B cell (primary cell): Measurements from ENCODE around the gene GDF9. TPM values are rescaled to one million over a fixed set of nuclear protein-coding genes. Genes with fewer than 3 reads are reported as not detected.
A peak's percentile ranks its signal among the peaks of the same experiment; 100 is the strongest.

Experiments
- ATAC-seq: fragments of 200-7000 bp; cut with Tn5 transposase; one replicate; pipeline ENCODE4 v1.10.0; 2021; ENCODE audit warnings: low read depth, mild to moderate bottlenecking, moderate number of reproducible peaks, moderate library complexity
- CTCF ChIA-PET: fragments of 350-600 bp; sonication (Branson Sonifier 250); formaldehyde crosslinking; loops from one replicate; lab custom pipeline; 2021; ENCODE audit warnings: antibody characterized with exemption, inconsistent platforms; lab: Charles Lee
- POLR2A ChIA-PET: fragments of 350-600 bp; sonication (Branson Sonifier 250); formaldehyde crosslinking; loops from one replicate; lab custom pipeline; 2021; ENCODE audit warnings: antibody characterized with exemption; lab: Charles Lee
- DNase-seq: peaks from one replicate; pipeline ENCODE4 v3.0.0; 2013
- H2AFZ ChIP-seq: 2 replicates; pipeline ENCODE4 v1.6.1; 2012; ENCODE audit warnings: mild to moderate bottlenecking, low read depth, low read length; ENCODE audit not compliant: insufficient read depth, poor library complexity, severe bottlenecking
- H3K27ac ChIP-seq, 2 donors: 1 replicate in 1 of 2; 2 replicates in 1 of 2; pipeline ENCODE4 v1.5.1; 2012 to 2013; ENCODE audit warnings: low read length in 2 of 2, mild to moderate bottlenecking in 2 of 2, moderate library complexity in 1 of 2
- H3K27me3 ChIP-seq, 4 experiments: fragments of 200-600 bp in 1 of 4; sonication (generic) in 1 of 4; replicated peaks in 1 of 4; 1 replicate in 2 of 4; 2 replicates in 2 of 4; pipeline versions ENCODE4 v1.6.1 to v1.7.0; 2013 to 2016; ENCODE audit warnings: low read length in 3 of 4, mild to moderate bottlenecking in 2 of 4, mixed read lengths in 1 of 4, moderate library complexity in 1 of 4; ENCODE audit not compliant: insufficient read depth in 4 of 4, control insufficient read depth in 3 of 4; ENCODE audit errors: control extremely low read depth in 1 of 4
- H3K36me3 ChIP-seq, 2 experiments: replicated peaks in 1 of 2; 1 replicate in 1 of 2; 2 replicates in 1 of 2; pipeline versions ENCODE4 v1.6.1 to v1.7.1; 2013; ENCODE audit warnings: low read length in 1 of 2; ENCODE audit not compliant: insufficient read depth in 2 of 2, control insufficient read depth in 1 of 2; ENCODE audit errors: control extremely low read depth in 1 of 2, extremely low read depth in 1 of 2
- H3K4me1 ChIP-seq, 2 donors: fragments of 200-600 bp in 1 of 2; sonication (generic) in 1 of 2; 1 replicate in 1 of 2; 2 replicates in 1 of 2; pipeline versions ENCODE4 v1.5.1 to v1.6.1; 2013 to 2017; ENCODE audit warnings: low read length in 2 of 2; ENCODE audit not compliant: control insufficient read depth in 2 of 2, insufficient read depth in 2 of 2
- H3K4me2 ChIP-seq: replicated peaks from 2 replicates; pipeline ENCODE3; 2012; ENCODE audit warnings: mild to moderate bottlenecking, low read depth, low read length; ENCODE audit not compliant: poor library complexity, severe bottlenecking
- H3K4me3 ChIP-seq, 5 experiments: fragments of 200-600 bp in 1 of 5; sonication (generic) in 1 of 5; 1 replicate in 3 of 5; 2 replicates in 2 of 5; pipeline versions ENCODE4 v1.5.1 to v1.7.0; 2011 to 2016; ENCODE audit warnings: low read length in 4 of 5, mild to moderate bottlenecking in 4 of 5, low read depth in 2 of 5, control low read depth in 1 of 5, moderate library complexity in 1 of 5; ENCODE audit not compliant: insufficient read depth in 1 of 5; ENCODE audit errors: control extremely low read depth in 1 of 5, extremely low read depth in 1 of 5
- H3K79me2 ChIP-seq: fragments of 200-600 bp; sonication (generic); one replicate; pipeline ENCODE4 v1.6.0; 2016; ENCODE audit warnings: low read length; ENCODE audit not compliant: control insufficient read depth, insufficient read depth
- H3K9ac ChIP-seq: fragments of 200-600 bp; sonication (generic); 2 replicates; pipeline ENCODE4 v1.6.1; 2017; ENCODE audit warnings: mild to moderate bottlenecking, low read length, moderate library complexity
- H3K9me3 ChIP-seq, 3 donors: one replicate each; pipeline versions ENCODE4 v1.6.1 to v1.7.1; 2013; ENCODE audit warnings: low read length in 2 of 3; ENCODE audit not compliant: control insufficient read depth in 2 of 3, insufficient read depth in 1 of 3; ENCODE audit errors: control extremely low read depth in 1 of 3
- H4K20me1 ChIP-seq: 2 replicates; pipeline ENCODE4 v1.6.0; 2012; ENCODE audit warnings: mild to moderate bottlenecking, low read length; ENCODE audit not compliant: insufficient read depth, control insufficient read depth, poor library complexity, severe bottlenecking
- H3K27ac Mint-ChIP-seq: one replicate; pipeline ENCODE4 v1.8.0; 2021; ENCODE audit warnings: mixed read lengths
- H3K27me3 Mint-ChIP-seq: one replicate; pipeline ENCODE4 v1.8.0; 2021; ENCODE audit warnings: mixed read lengths
- H3K4me1 Mint-ChIP-seq: one replicate; pipeline ENCODE4 v1.8.0; 2021; ENCODE audit warnings: mixed read lengths
- H3K4me3 Mint-ChIP-seq: one replicate; pipeline ENCODE4 v1.8.0; 2021; ENCODE audit warnings: mixed read lengths
- H3K9me3 Mint-ChIP-seq: one replicate; pipeline ENCODE4 v1.8.0; 2022; ENCODE audit warnings: mixed read lengths; ENCODE audit not compliant: insufficient read depth
- EZH2 ChIP-seq: IDR thresholded peaks from 2 replicates; pipeline ENCODE4 v1.6.1; 2012; ENCODE audit warnings: borderline replicate concordance, low read depth, mild to moderate bottlenecking, moderate library complexity, low read length; ENCODE audit not compliant: insufficient read depth, poor library complexity, severe bottlenecking
- WGBS: methylation state at CpG from one replicate; pipeline ENCODE4 v1.1.5; 2013; ENCODE audit warnings: missing lambda C conversion rate; ENCODE audit not compliant: insufficient coverage; 5-methylcytosine and 5-hydroxymethylcytosine counted together
- intact Hi-C: fragments of 100-400 bp; cut with micrococcal nuclease; formaldehyde crosslinking; loops from one replicate; pipeline ENCODE4 v1.10.0; 2022
- polyA plus RNA-seq: library from polyadenylated mRNA; depleted of rRNA; stranded (reverse); fragments of >200 nt; gene quantifications from 2 replicates; pipeline ENCODE4 v1.2.3, GENCODE V29; 2012
- total RNA-seq, 2 donors: library from RNA; stranded (reverse); fragments of 120-200 nt in 1 of 2; gene quantifications; 1 replicate in 1 of 2; 2 replicates in 1 of 2; pipeline versions ENCODE4 v1.2.3 to v1.2.4, GENCODE V29; 2013 to 2022
- TF ChIP-seq, protein P1 (sequence below): fragments of 200-600 bp; IDR thresholded peaks from one replicate; pipeline ENCODE4 v1.8.0; 2022; ENCODE audit warnings: antibody characterized with exemption, mild to moderate bottlenecking

Gene GDF9
- total and polyA plus RNA-seq, 2 donors (not counting 1 experiment from before 2014, with no cell fraction given), result 0.67 to 0.88 TPM

DNA sequence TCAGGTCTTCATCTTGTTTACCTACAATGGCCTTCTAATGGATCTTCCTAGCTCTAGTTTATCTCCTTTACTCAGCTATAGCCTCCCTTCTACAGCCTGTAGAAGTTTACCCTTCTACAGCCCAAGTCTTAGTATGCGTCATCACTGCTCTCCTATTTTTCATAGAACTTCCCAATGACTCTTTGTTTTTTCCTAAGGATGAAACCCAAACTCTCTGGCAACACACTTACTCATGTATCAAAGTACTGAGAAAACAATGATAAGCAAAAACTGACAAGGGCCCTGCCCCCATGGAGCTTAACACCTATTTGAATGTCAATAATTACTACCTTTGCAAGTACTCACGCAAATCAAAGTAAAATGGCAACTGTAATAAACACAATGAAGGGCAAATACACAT is 40.9 kb upstream of the GDF9 start:
- ATAC-seq, result no peak
- Histone ChIP-seq H3K36me3 (peaks cover 12 to 32% of the 10 kb centered on the region in 2 experiments), H2AFZ (no peak overlapping the region), H3K9me3 (no peaks in the 10 kb centered on the region), H3K4me1 (peaks cover 0 to 3% of the 10 kb centered on the region in 2 donors), H3K4me3 (no peak overlapping the region), H3K9ac (no peak overlapping the region), H3K27me3 (no peaks in the 10 kb centered on the region), H3K4me2 (no peak overlapping the region), H3K27ac (no peak overlapping the region), H3K79me2 (peaks cover 40% of the 10 kb centered on the region), H4K20me1 (peaks cover 29% of the 10 kb centered on the region)
- ChIA-PET CTCF (interaction anchor here (0.8 kb wide), 1 partner anchor 9 kb away, joined by 3 read pairs; no protein-coding TSS in a partner anchor), POLR2A (no interaction called here)
- DNase-seq, result no peak
- no peak for TF ChIP-seq EZH2
- TF ChIP-seq, protein P1, sequence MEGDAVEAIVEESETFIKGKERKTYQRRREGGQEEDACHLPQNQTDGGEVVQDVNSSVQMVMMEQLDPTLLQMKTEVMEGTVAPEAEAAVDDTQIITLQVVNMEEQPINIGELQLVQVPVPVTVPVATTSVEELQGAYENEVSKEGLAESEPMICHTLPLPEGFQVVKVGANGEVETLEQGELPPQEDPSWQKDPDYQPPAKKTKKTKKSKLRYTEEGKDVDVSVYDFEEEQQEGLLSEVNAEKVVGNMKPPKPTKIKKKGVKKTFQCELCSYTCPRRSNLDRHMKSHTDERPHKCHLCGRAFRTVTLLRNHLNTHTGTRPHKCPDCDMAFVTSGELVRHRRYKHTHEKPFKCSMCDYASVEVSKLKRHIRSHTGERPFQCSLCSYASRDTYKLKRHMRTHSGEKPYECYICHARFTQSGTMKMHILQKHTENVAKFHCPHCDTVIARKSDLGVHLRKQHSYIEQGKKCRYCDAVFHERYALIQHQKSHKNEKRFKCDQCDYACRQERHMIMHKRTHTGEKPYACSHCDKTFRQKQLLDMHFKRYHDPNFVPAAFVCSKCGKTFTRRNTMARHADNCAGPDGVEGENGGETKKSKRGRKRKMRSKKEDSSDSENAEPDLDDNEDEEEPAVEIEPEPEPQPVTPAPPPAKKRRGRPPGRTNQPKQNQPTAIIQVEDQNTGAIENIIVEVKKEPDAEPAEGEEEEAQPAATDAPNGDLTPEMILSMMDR, result no peak
- Mint-ChIP-seq H3K9me3 (no peaks in the 10 kb centered on the region), H3K27me3 (no peaks in the 10 kb centered on the region), H3K27ac (no peak overlapping the region), H3K4me1 (peaks cover 22% of the 10 kb centered on the region), H3K4me3 (no peak overlapping the region)
- intact Hi-C loops, result no loop called here
- WGBS, result 100% methylated on average over 1 of the region's 2 CpGs

DNA sequence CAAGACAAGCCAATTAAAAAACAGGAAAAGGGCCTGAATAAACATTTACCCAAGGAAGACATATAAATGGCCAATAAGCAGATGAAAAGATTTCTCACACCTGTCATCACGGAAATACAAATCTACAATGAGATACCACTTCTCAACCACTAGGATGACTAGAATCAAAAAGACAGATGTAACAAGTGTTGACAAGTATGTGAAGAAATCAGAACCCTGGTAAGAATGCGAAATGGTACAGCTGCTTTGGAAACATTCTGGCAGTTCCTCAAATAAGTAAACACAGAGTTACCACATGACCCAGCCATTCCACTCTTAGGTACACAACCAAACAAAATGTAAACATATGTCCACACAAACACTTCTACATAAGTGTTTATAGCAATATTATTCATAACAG is 39.7 kb upstream of the GDF9 start:
- ChIA-PET CTCF (no interaction called here), POLR2A (interaction anchor here (0.5 kb wide), 1 partner anchor 15 kb away, joined by 4 read pairs; no protein-coding TSS in a partner anchor)
- peak overlapping the region in 1 of 2 donors; percentile 1 for H3K27ac ChIP-seq
- no peak for DNase-seq
- Mint-ChIP-seq H3K4me3 (no peak overlapping the region), H3K27me3 (no peaks in the 10 kb centered on the region), H3K4me1 (peaks cover 22% of the 10 kb centered on the region), H3K27ac (no peak overlapping the region), H3K9me3 (no peaks in the 10 kb centered on the region)
- WGBS, result 100% methylated on average over 1 of the region's 2 CpGs
- no peak overlapping the region for H3K4me2 ChIP-seq
- peaks cover 12 to 32% of the 10 kb centered on the region in 2 experiments for H3K36me3 ChIP-seq
- H3K27me3 ChIP-seq, result no peaks in the 10 kb centered on the region
- H3K9me3 ChIP-seq, result no peaks in the 10 kb centered on the region
- H3K79me2 ChIP-seq, result peaks cover 30% of the 10 kb centered on the region
- TF ChIP-seq EZH2, result no peak
- TF ChIP-seq, protein P1, result no peak
- no peak overlapping the region for H2AFZ ChIP-seq
- no peak overlapping the region for H3K4me3 ChIP-seq
- intact Hi-C loops, result no loop called here
- peaks cover 27% of the 10 kb centered on the region for H4K20me1 ChIP-seq
- H3K9ac ChIP-seq, result no peak overlapping the region
- no peak for ATAC-seq
- H3K4me1 ChIP-seq, result peaks cover 0 to 3% of the 10 kb centered on the region in 2 donors
